Rectal smooth muscle tissue (tissue), 1 donor: ENCODE measurements around the gene ZG16.
A peak's percentile ranks its signal among the peaks of the same experiment; 100 is the strongest.

Experiments
- H3K27ac ChIP-seq: one replicate; pipeline ENCODE4 v1.7.0; 2013; ENCODE audit warnings: low read depth, low read length, inconsistent platforms
- H3K27me3 ChIP-seq: one replicate; pipeline ENCODE4 v1.7.0; 2013; ENCODE audit warnings: low read length; ENCODE audit not compliant: control insufficient read depth, insufficient read depth
- H3K36me3 ChIP-seq: one replicate; pipeline ENCODE4 v1.7.0; 2013; ENCODE audit warnings: low read length; ENCODE audit not compliant: control insufficient read depth, insufficient read depth
- H3K4me1 ChIP-seq: one replicate; pipeline ENCODE4 v1.7.0; 2013; ENCODE audit warnings: low read length; ENCODE audit not compliant: control insufficient read depth, insufficient read depth
- H3K4me3 ChIP-seq: one replicate; pipeline ENCODE4 v1.7.0; 2013; ENCODE audit warnings: low read length
- H3K9ac ChIP-seq: one replicate; pipeline ENCODE4 v1.7.0; 2013; ENCODE audit warnings: low read length

The ZG16 gene

GRCh38 chr16:29818082-29818481 lies 40.0 kb downstream of the ZG16 start:
- no peak overlapping the region for H3K4me3 ChIP-seq
- peaks cover 36% of the 10 kb centered on the region for H3K4me1 ChIP-seq
- no peak overlapping the region for H3K27ac ChIP-seq
- H3K9ac ChIP-seq = no peak overlapping the region
- H3K27me3 ChIP-seq = no peaks in the 10 kb centered on the region
- H3K36me3 ChIP-seq = peaks cover 3% of the 10 kb centered on the region

DNA sequence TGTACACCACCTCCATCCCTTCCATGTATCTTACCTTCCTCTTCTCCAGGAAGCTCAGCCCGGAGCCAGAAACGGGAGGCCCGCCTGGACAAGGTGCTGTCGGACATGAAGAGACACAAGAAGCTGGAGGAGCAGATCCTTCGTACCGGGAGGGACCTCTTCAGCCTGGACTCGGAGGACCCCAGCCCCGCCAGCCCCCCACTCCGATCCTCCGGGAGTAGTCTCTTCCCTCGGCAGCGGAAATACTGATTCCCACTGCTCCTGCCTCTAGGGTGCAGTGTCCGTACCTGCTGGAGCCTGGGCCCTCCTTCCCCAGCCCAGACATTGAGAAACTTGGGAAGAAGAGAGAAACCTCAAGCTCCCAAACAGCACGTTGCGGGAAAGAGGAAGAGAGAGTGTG lies 41.5 kb downstream of the ZG16 start:
- H3K27me3 ChIP-seq = no peaks in the 10 kb centered on the region
- H3K27ac ChIP-seq = no peak overlapping the region
- no peak overlapping the region for H3K9ac ChIP-seq
- peak overlapping the region; percentile 66 for H3K4me3 ChIP-seq
- H3K36me3 ChIP-seq = peaks cover 3% of the 10 kb centered on the region
- peaks cover 33% of the 10 kb centered on the region for H3K4me1 ChIP-seq

DNA sequence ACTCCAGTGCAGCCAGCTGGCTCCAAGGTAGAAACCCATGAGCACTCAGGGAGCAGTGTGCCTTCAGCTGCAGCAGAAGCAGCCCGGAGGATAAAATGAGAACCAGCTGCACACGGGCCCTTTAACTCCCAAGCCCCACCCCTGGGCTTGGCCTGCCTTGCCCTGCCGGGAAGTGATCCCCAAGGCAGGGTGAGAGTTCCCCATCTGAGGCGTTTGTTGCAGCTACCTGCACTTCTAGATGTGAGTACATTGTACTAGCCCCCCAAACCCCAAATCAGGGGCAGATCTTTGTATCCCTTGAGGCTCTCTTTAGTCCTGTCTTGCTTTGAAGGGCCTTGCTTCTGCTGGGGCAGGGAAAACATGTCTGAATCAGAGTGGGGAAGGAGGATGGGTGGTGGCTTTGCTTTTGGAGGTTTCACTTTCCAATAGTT lies 42.2 kb downstream of the ZG16 start, which contains the start of gene MVP:
MVP (plus strand) TSS at position 192 of the 431 bp plus-strand sequence. CDS start 10,088 bp downstream, outside the sequence.
- H3K27ac ChIP-seq = peak within 1 kb of the TSS; percentile 80
- H3K4me1 ChIP-seq = peaks cover 30% of the 10 kb centered on the region
- no peaks in the 10 kb centered on the region for H3K27me3 ChIP-seq
- H3K4me3 ChIP-seq = peak within 1 kb of the TSS; percentile 66
- H3K9ac ChIP-seq = peak within 1 kb of the TSS; percentile 36
- peaks cover 3% of the 10 kb centered on the region for H3K36me3 ChIP-seq

GRCh38 chr16:29820730-29821642 lies 42.9 kb downstream of the ZG16 start:
- Histone ChIP-seq H3K4me1 (peaks cover 31% of the 10 kb centered on the region), H3K27me3 (no peaks in the 10 kb centered on the region), H3K9ac (peak overlapping the region; percentile 36), H3K27ac (peak overlapping the region; percentile 80), H3K36me3 (peaks cover 3% of the 10 kb centered on the region), H3K4me3 (peak overlapping the region; percentile 66)

DNA sequence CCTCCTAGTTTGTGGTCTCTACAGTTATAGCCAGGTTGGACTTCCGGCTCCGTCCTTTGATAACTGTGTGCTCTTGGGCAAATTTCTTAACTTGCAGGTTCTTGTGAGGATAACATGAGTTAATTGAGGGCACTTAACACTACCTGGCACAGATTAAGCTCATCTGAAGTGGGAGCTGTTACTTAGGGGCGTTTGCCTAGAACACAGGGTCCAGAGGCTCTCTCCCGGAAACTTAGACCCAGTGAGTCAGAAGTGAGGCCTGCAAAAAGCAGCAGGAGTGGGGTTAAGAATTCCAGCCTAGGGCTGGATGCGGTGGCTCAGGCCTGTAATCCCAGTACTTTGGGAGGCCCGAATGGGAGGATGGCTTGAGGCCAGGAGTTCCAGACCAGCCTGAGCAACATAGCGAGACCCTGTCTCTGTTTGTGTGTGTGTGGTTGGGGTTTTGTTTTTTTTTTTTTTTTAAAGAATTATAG lies 43.6 kb downstream of the ZG16 start:
- H3K27me3 ChIP-seq = no peaks in the 10 kb centered on the region
- peak overlapping the region; percentile 36 for H3K9ac ChIP-seq
- H3K27ac ChIP-seq = peak overlapping the region; percentile 80
- H3K4me3 ChIP-seq = peak overlapping the region; percentile 66
- H3K36me3 ChIP-seq = peaks cover 3% of the 10 kb centered on the region
- peaks cover 34% of the 10 kb centered on the region for H3K4me1 ChIP-seq

DNA sequence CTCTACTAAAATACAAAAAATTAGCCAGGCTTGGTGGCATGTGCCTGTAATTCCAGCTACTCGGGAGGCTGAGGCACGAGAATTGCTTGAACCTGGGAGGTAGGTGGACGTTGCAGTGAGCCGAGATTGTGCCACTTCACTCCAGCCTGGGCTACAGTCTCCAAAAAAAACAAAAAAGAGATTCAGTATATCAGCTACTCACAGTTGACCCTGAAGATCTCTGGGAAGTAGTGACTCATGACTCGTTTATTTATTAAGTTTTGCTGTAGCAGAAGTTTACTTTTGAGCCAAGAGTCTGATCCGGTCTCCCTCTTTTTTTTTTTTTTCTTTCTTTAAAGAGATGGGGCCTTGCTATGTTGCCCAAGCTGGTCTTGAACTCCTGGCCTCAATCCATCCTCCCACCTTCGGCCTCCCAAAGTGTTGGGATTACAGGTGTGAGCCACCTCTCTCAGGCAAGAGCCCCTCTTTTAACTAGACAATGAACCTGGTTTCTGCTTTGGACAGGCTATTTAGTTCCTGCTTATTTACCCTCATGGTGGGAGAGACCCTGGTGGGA lies 46.6 kb downstream of the ZG16 start:
- peak overlapping the region; percentile 6 for H3K4me3 ChIP-seq
- peak overlapping the region; percentile 62 for H3K27ac ChIP-seq
- H3K4me1 ChIP-seq = peaks cover 33% of the 10 kb centered on the region
- no peaks in the 10 kb centered on the region for H3K36me3 ChIP-seq
- H3K27me3 ChIP-seq = no peaks in the 10 kb centered on the region
- no peak overlapping the region for H3K9ac ChIP-seq

DNA sequence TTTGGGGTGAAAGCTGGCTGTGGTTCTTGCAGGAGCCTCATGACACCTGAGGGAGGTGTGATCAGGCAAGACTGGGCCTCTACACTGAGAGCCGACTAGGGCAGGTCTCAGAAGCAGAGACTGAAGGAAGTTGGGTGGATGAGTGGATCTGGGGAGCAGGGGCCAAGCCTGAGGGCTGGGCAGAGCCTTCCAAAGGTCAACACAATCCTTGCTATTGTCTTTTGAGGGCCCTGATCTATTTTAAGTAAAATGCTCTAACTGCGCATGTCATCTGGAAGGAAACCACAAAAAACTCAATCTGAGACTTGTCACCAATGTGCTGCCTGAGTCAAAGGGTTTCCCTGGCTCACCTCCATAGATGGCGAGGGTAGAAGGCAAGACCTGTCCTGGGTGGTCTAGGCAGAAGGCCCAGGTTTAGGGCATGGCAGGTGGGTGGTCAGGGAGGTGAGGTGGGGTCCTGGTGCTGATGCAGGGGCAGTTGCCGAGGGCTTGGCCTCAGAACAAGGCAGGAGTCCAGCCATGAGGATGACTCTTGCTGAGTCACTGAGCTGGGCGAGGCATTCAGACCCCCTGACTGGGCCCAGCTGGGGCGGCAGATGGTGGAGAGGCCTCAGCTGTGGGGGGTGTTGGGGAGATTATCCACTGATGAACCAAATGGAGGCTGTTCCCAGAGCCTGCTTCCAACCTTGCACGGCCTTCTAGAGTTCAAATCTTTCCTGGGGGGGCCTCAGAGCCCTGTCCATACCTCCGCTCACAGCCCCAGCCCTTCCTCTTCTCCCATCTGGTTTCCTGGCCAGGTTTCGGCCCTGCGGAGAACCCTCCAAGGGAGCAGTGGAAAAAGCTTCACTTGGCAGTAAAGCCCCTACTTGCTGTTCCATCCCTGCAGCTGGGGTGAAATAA lies 47.3 kb downstream of the ZG16 start:
- Histone ChIP-seq H3K4me1 (peaks cover 28% of the 10 kb centered on the region), H3K27me3 (no peaks in the 10 kb centered on the region), H3K27ac (peak overlapping the region; percentile 62), H3K36me3 (no peaks in the 10 kb centered on the region), H3K4me3 (peak overlapping the region; percentile 34), H3K9ac (no peak overlapping the region)

DNA sequence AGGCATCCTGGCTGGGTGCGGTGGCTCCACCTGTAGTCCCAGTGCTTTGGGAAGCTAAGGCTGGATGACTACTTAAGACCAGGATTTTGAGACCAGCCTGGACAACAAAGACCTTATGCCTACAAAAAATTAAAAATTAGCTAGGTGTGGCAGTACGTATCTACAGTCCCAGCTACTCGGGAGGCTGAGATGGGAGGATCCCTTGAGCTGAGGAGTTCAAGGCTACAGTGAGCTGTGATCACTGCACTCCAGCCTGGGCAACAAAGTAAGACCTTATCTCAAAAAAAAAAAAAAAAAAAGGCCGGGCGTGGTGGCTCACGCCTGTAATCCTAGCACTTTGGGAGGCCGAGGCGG lies 48.3 kb downstream of the ZG16 start:
- H3K36me3 ChIP-seq = peaks cover 5% of the 10 kb centered on the region
- peak overlapping the region; percentile 30 for H3K27ac ChIP-seq
- H3K4me1 ChIP-seq = peaks cover 20% of the 10 kb centered on the region
- H3K9ac ChIP-seq = no peak overlapping the region
- no peaks in the 10 kb centered on the region for H3K27me3 ChIP-seq
- H3K4me3 ChIP-seq = no peak overlapping the region

DNA sequence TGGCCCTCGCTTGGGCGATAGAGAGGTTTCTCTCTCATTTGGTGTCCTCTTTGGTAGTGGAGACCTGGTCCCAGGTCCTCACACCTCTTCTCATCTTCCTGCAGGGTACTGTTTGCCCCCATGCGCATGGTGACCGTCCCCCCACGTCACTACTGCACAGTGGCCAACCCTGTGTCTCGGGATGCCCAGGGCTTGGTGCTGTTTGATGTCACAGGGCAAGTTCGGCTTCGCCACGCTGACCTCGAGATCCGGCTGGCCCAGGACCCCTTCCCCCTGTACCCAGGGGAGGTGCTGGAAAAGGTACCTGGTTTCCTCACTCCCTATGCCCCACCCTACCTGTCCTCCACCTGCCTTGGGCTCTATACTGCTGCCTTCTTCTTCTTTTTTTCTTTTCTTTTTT lies 52.7 kb downstream of the ZG16 start:
- Histone ChIP-seq H3K4me3 (no peak overlapping the region), H3K4me1 (peaks cover 3% of the 10 kb centered on the region), H3K36me3 (peaks cover 32% of the 10 kb centered on the region), H3K27me3 (no peaks in the 10 kb centered on the region), H3K9ac (no peak overlapping the region), H3K27ac (no peak overlapping the region)

DNA sequence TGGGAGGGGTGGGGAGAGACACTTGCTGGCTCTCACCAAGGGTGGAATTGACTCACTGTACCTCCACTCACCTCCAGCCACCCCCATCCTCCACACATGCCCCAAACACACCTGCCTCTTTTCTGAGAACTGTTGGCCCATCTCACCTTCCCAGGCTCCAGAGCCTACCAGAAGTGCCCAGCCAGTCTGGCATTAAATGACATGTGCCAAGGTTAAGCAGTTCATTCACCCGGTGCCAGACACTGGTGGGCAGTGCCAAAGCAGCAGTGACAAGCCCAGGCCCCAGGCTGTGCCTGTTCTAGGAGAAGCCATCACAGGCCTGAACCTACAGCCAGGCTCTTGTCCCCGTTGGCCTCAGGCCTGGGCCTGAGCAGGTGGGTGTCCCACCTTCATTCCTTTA lies 53.4 kb downstream of the ZG16 start:
- no peak overlapping the region for H3K9ac ChIP-seq
- no peaks in the 10 kb centered on the region for H3K4me1 ChIP-seq
- H3K4me3 ChIP-seq = no peak overlapping the region
- no peak overlapping the region for H3K27ac ChIP-seq
- H3K27me3 ChIP-seq = no peaks in the 10 kb centered on the region
- H3K36me3 ChIP-seq = peaks cover 33% of the 10 kb centered on the region
